ENCODE data around the gene USP11. TPM values are rescaled to one million over a fixed set of nuclear protein-coding genes. Genes with fewer than 3 reads are reported as not detected.

USP11 gene
- 52.3 and 76.9 TPM in 2 replicates for total RNA-seq

GRCh38 chrX:47232803-47233332, at the start of gene USP11:
TSS of gene USP11 (plus strand) at chrX:47233009. CDS start at chrX:47233044, 35 bp downstream.

GRCh38 chrX:47193475-47194193, 39.2 kb upstream of the USP11 start, which contains the start of gene UBA1:
TSS of gene UBA1 (plus strand) at chrX:47193829. CDS start at chrX:47198803, 4,974 bp downstream.

GRCh38 chrX:47218280-47218919, 14.4 kb upstream of the USP11 start, which contains the start of gene CDK16:
TSS of gene CDK16 (plus strand) at chrX:47218681. CDS start at chrX:47223558, 4,877 bp downstream.

Other genes with a start within 250 kb of the USP11 start
- gene RGN, start 154.6 kb upstream of the USP11 start, total RNA-seq = 0.65 and 1.5 TPM in 2 replicates
- 33.5 and 44.8 TPM in 2 replicates for gene NDUFB11, start 88.3 kb upstream of the USP11 start, total RNA-seq
- 44.2 and 61.1 TPM in 2 replicates for gene RBM10, start 87.8 kb upstream of the USP11 start, total RNA-seq
- gene UBA1, start 39.2 kb upstream of the USP11 start, total RNA-seq = 123 and 204 TPM in 2 replicates
- gene CDK16, start 14.3 kb upstream of the USP11 start, total RNA-seq = 71.0 and 131 TPM in 2 replicates
- 0.09 TPM in 1 of 2 replicates, not detected in the other for gene ZNF157, start 137.6 kb downstream of the USP11 start, total RNA-seq